PC-3 (cell line): Measurements from ENCODE around the gene LRRC4B.

ENCODE experiments used
- CTCF ChIP-seq: fragments of 300-600 bp; sonication (generic); conservative IDR thresholded peaks from 2 replicates; pipeline ENCODE4 v1.5.1; 2017; ENCODE audit warnings: antibody characterized with exemption, low read depth, mild to moderate bottlenecking, low read length
- EZH2 ChIP-seq: fragments of 300-600 bp; sonication (generic); IDR thresholded peaks from one replicate; pipeline ENCODE4 v1.6.1; 2017; ENCODE audit warnings: antibody characterized with exemption, mild to moderate bottlenecking, low read length; ENCODE audit not compliant: unreplicated experiment
- EZH2phosphoT487 ChIP-seq: fragments of 300-600 bp; sonication (generic); IDR thresholded peaks from 2 replicates; pipeline ENCODE4 v1.6.1; 2018; ENCODE audit warnings: mild to moderate bottlenecking, antibody characterized with exemption, low read length, borderline replicate concordance

GRCh38 chr19:50562996-50563395 is 5.2 kb downstream of the LRRC4B start:
- TF ChIP-seq CTCF (no peak), EZH2phosphoT487 (no peak), EZH2 (no peak)
